Sigmoid colon (tissue), 7 donors: ENCODE measurements around the gene NR3C2. TPM values are rescaled to one million over a fixed set of nuclear protein-coding genes. Genes with fewer than 3 reads are reported as not detected.

Source experiments
- DNase-seq: peaks from one replicate; pipeline ENCODE4 v3.0.0-alpha.2; 2019
- H3K27ac ChIP-seq, 4 donors: fragments of 200-600 bp; sonication (generic); one replicate each; pipeline ENCODE4 v1.5.1; 2016 to 2019; ENCODE audit warnings: mild to moderate bottlenecking in 1 of 4
- H3K27me3 ChIP-seq, 3 donors: fragments of 200-600 bp; sonication (generic); one replicate each; pipeline ENCODE4 v1.5.1; 2019; ENCODE audit warnings: mild to moderate bottlenecking in 1 of 3
- H3K36me3 ChIP-seq, 4 donors: fragments of 200-600 bp; sonication (generic); one replicate each; pipeline ENCODE4 v1.5.1; 2016 to 2019
- H3K4me1 ChIP-seq, 4 donors: fragments of 200-600 bp; sonication (generic); one replicate each; pipeline ENCODE4 v1.5.1; 2017 to 2019
- H3K4me3 ChIP-seq, 4 donors: fragments of 200-600 bp; sonication (generic); one replicate each; pipeline ENCODE4 v1.5.1; 2017 to 2019; ENCODE audit warnings: mild to moderate bottlenecking in 2 of 4, moderate library complexity in 1 of 4
- H3K9me3 ChIP-seq, 4 donors: fragments of 200-600 bp in 3 of 4; sonication (generic) in 3 of 4; one replicate each; pipeline versions ENCODE4 v1.5.1 to v1.6.1; 2013 to 2019
- CTCF ChIP-seq, 4 experiments: fragments of 450-650 bp in 3 of 4; fragments of 200-600 bp in 1 of 4; IDR thresholded peaks; one replicate each; pipeline ENCODE4 v1.5.1; 2016 to 2019; ENCODE audit warnings: antibody characterized with exemption in 4 of 4, mild to moderate bottlenecking in 3 of 4, moderate library complexity in 2 of 4
- EP300 ChIP-seq, 4 donors: sonication (generic); formaldehyde crosslinking; IDR thresholded peaks; one replicate each; pipeline ENCODE4 v1.6.1; 2017; ENCODE audit warnings: antibody characterized with exemption in 4 of 4
- POLR2A ChIP-seq, 2 donors: fragments of 450-650 bp; IDR thresholded peaks; one replicate each; pipeline ENCODE4 v1.6.1; 2016; ENCODE audit warnings: antibody characterized with exemption in 2 of 2, mild to moderate bottlenecking in 2 of 2, moderate library complexity in 2 of 2
- POLR2AphosphoS5 ChIP-seq, 4 donors: sonication (generic); formaldehyde crosslinking; IDR thresholded peaks; one replicate each; pipeline ENCODE4 v1.6.1; 2017; ENCODE audit warnings: antibody characterized with exemption in 4 of 4
- WGBS, 2 donors: extraction: QIAGEN DNeasy Blood & Tissue Kit; methylation state at CpG; one replicate each; pipeline ENCODE4 v1.1.7; 2013; 5-methylcytosine and 5-hydroxymethylcytosine counted together
- intact Hi-C: fragments of 100-400 bp; cut with DNase I; formaldehyde crosslinking; loops from one replicate; pipeline ENCODE4 v1.15.1; 2023
- polyA plus RNA-seq, 3 donors: library from polyadenylated mRNA; stranded (reverse); fragments of 200-250 nt; gene quantifications; one replicate each; pipeline ENCODE4 v1.2.3, GENCODE V29; 2013
- total RNA-seq, 4 donors: library from RNA; depleted of rRNA; stranded (reverse); fragments of >200 nt; gene quantifications; one replicate each; pipeline ENCODE4 v1.1.0, GENCODE V29; 2016
- donor health status: healthy with polysubstance abuse.
- donor health status: Bipolar disorder and iron deficiency.
- donor health status: healthy.

Gene NR3C2
- total and polyA plus RNA-seq, 7 donors: 15.6 to 34.9 (median 23.4) TPM

GRCh38 chr4:148060264-148061140 is 381.7 kb downstream of the NR3C2 start:
- intact Hi-C loops: no loop called here
- H3K9me3 ChIP-seq: no peaks in the 10 kb centered on the region

GRCh38 chr4:148059617-148060180 is 382.5 kb downstream of the NR3C2 start:
- TF ChIP-seq CTCF (IDR thresholded peaks at IDR 0.05) (no peak), EP300 (IDR thresholded peaks at IDR 0.05) (no peak), POLR2A (IDR thresholded peaks at IDR 0.05) (no peak), POLR2AphosphoS5 (IDR thresholded peaks at IDR 0.05) (no peak)
- DNase-seq: no peak

More at GRCh38 chr4:148060264-148061140, 381.7 kb downstream of the NR3C2 start:
- Histone ChIP-seq H3K4me1 (peaks cover 0 to 56% (median 27%) of the 10 kb centered on the region in 4 donors), H3K27me3 (no peaks in the 10 kb centered on the region), H3K27ac (no peak overlapping the region), H3K4me3 (no peak overlapping the region), H3K36me3 (peaks cover 0 to 28% (median 15%) of the 10 kb centered on the region in 4 donors)
- no peak for DNase-seq
- no peak for TF ChIP-seq EP300 (IDR thresholded peaks at IDR 0.05)
- WGBS, 2 donors: 42 to 57% methylated on average over 13 of the region's 13 CpGs

GRCh38 chr4:148057984-148058859 is 384.0 kb downstream of the NR3C2 start:
- intact Hi-C loops: no loop called here
- no peak for DNase-seq
- no peak overlapping the region for H3K4me3 ChIP-seq
- no peak overlapping the region for H3K27ac ChIP-seq
- H3K36me3 ChIP-seq: peaks cover 0 to 5% (median under 1%) of the 10 kb centered on the region in 4 donors
- H3K9me3 ChIP-seq: no peaks in the 10 kb centered on the region
- no peak for TF ChIP-seq CTCF (IDR thresholded peaks at IDR 0.05)
- no peak for TF ChIP-seq POLR2AphosphoS5 (IDR thresholded peaks at IDR 0.05)
- no peak for TF ChIP-seq POLR2A (IDR thresholded peaks at IDR 0.05)
- TF ChIP-seq EP300 (IDR thresholded peaks at IDR 0.05): no peak
- WGBS, 2 donors: 87 to 94% methylated on average over 14 of the region's 14 CpGs
- no peaks in the 10 kb centered on the region for H3K27me3 ChIP-seq
- peaks cover 0 to 67% (median 40%) of the 10 kb centered on the region in 4 donors for H3K4me1 ChIP-seq

More at GRCh38 chr4:148059617-148060180, 382.5 kb downstream of the NR3C2 start:
- Histone ChIP-seq H3K27me3 (no peaks in the 10 kb centered on the region), H3K4me3 (no peak overlapping the region), H3K9me3 (no peaks in the 10 kb centered on the region), H3K36me3 (peaks cover 0 to 20% (median 9%) of the 10 kb centered on the region in 4 donors), H3K4me1 (peaks cover 0 to 58% (median 27%) of the 10 kb centered on the region in 4 donors), H3K27ac (no peak overlapping the region)
- intact Hi-C loops: no loop called here
- 84 to 87% methylated on average over 10 of the region's 10 CpGs for WGBS, 2 donors

GRCh38 chr4:148057516-148057915 is 384.7 kb downstream of the NR3C2 start:
- Histone ChIP-seq H3K36me3 (no peaks in the 10 kb centered on the region), H3K9me3 (no peaks in the 10 kb centered on the region), H3K27me3 (no peaks in the 10 kb centered on the region), H3K4me1 (peaks cover 0 to 73% (median 45%) of the 10 kb centered on the region in 4 donors), H3K4me3 (no peak overlapping the region), H3K27ac (no peak overlapping the region)
- DNase-seq: no peak
- TF ChIP-seq EP300 (IDR thresholded peaks at IDR 0.05): no peak
- no peak for TF ChIP-seq POLR2A (IDR thresholded peaks at IDR 0.05)
- TF ChIP-seq CTCF (IDR thresholded peaks at IDR 0.05): no peak
- no peak for TF ChIP-seq POLR2AphosphoS5 (IDR thresholded peaks at IDR 0.05)
- intact Hi-C loops: no loop called here
- WGBS, 2 donors: 83 to 95% methylated on average over 5 of the region's 5 CpGs
